K562 (cell line): ENCODE results near the gene VWF. TPM values are rescaled to one million over a fixed set of nuclear protein-coding genes. Genes with fewer than 3 reads are reported as not detected.
A peak's percentile ranks its signal among the peaks of the same experiment; 100 is the strongest.

Experiments
- ARID1B ChIP-seq: fragments of 450-650 bp; IDR thresholded peaks from 2 replicates; pipeline ENCODE4 v1.6.1; 2016; ENCODE audit warnings: antibody characterized with exemption, mild to moderate bottlenecking, inconsistent platforms
- CBFA2T2 ChIP-seq: fragments of 450-650 bp; conservative IDR thresholded peaks from 2 replicates; pipeline ENCODE4 v1.6.1; 2017; ENCODE audit warnings: mild to moderate bottlenecking
- CBFA2T3 ChIP-seq: fragments of 450-650 bp; IDR thresholded peaks from 2 replicates; pipeline ENCODE4 v1.6.1; 2017
- CC2D1A ChIP-seq: fragments of 450-650 bp; IDR thresholded peaks from 2 replicates; pipeline ENCODE4 v1.6.1; 2017; ENCODE audit warnings: mild to moderate bottlenecking
- CSDE1 ChIP-seq, 2 experiments: fragments of 450-650 bp; IDR thresholded peaks; 2 replicates each; pipeline ENCODE4 v1.6.1; 2016; ENCODE audit warnings: mild to moderate bottlenecking in 1 of 2
- HNRNPUL1 ChIP-seq: fragments of 200-400 bp; formaldehyde crosslinking; IDR thresholded peaks from 2 replicates; pipeline ENCODE4 v1.6.1; 2017; ENCODE audit warnings: low read length
- LEF1 ChIP-seq: fragments of 450-650 bp; IDR thresholded peaks from 2 replicates; pipeline ENCODE4 v1.6.1; 2016; ENCODE audit warnings: mild to moderate bottlenecking
- MITF ChIP-seq: IDR thresholded peaks from 2 replicates; pipeline ENCODE4 v1.6.1; 2014; ENCODE audit warnings: antibody characterized with exemption
- NFIC ChIP-seq: fragments of 450-650 bp; IDR thresholded peaks from 2 replicates; pipeline ENCODE4 v1.6.1; 2017; ENCODE audit warnings: mild to moderate bottlenecking, inconsistent platforms
- PCBP1 ChIP-seq: fragments of 200-400 bp; formaldehyde crosslinking; IDR thresholded peaks from 2 replicates; pipeline ENCODE4 v1.6.1; 2018; ENCODE audit warnings: mild to moderate bottlenecking, low read depth, low read length; ENCODE audit not compliant: poor library complexity, severe bottlenecking
- POLR2G ChIP-seq: fragments of 200-400 bp; formaldehyde crosslinking; IDR thresholded peaks from 2 replicates; pipeline ENCODE4 v1.6.1; 2017; ENCODE audit warnings: low read depth, mild to moderate bottlenecking, antibody characterized with exemption, low read length, moderate library complexity
- SMC3 ChIP-seq: conservative IDR thresholded peaks from 2 replicates; pipeline ENCODE4 v1.6.1; 2011; ENCODE audit warnings: low read depth, low read length, improper control_type of control experiment; ENCODE audit not compliant: insufficient read depth
- STAT5A ChIP-seq: IDR thresholded peaks from 2 replicates; pipeline ENCODE4 v1.6.1; 2012; ENCODE audit warnings: low read length, inconsistent platforms, borderline replicate concordance
- TFAP4 ChIP-seq: sonication (generic); formaldehyde crosslinking; IDR thresholded peaks from 2 replicates; pipeline ENCODE4 v1.8.0; 2022; ENCODE audit warnings: missing genetic modification reagents, mild to moderate bottlenecking, moderate library complexity, borderline replicate concordance
- ZNF263 ChIP-seq: sonication (generic); formaldehyde crosslinking; IDR thresholded peaks from 2 replicates; pipeline ENCODE4 v1.8.0; 2022; ENCODE audit warnings: mild to moderate bottlenecking, missing genetic modification reagents, borderline replicate concordance
- polyA plus RNA-seq, 8 experiments: library from polyadenylated mRNA; depleted of rRNA in 4 of 8; stranded (reverse) in 5 of 8; unstranded in 3 of 8; fragments of >200 nt; fragmentation: Nextera tagmentation in 2 of 8; fragmentation: Illumina TruSeq in 1 of 8; extraction: Ambion mirVana in 2 of 8; extraction: Trizol in 1 of 8; gene quantifications; 2 replicates each; pipeline versions ENCODE4 v1.2.1 to v1.2.3, GENCODE V29; 2011 to 2014; ENCODE audit warnings: inconsistent platforms in 1 of 8, missing spikeins in 1 of 8
- total RNA-seq, 7 experiments: library from RNA; depleted of rRNA in 6 of 7; stranded (reverse); fragments of >200 nt in 6 of 7; fragmentation: Illumina TruSeq in 2 of 7; extraction: Trizol in 2 of 7; gene quantifications; 2 replicates each; pipeline versions ENCODE4 v1.2.1 to v1.2.3, GENCODE V29; 2011 to 2021; ENCODE audit warnings: low replicate concordance in 1 of 7

Gene VWF
- total and polyA plus RNA-seq, 9 of the 15 experiments (the other 6 are each of a cell fraction or from before 2014, with no cell fraction given): 0.53 TPM; not detected in 8

GRCh38 chr12:6171409-6172015 is 47.0 kb upstream of the VWF start (continued):
- TF ChIP-seq PCBP1: no peak
- TF ChIP-seq CSDE1 (IDR thresholded peaks at IDR 0.05): no peak
- no peak for TF ChIP-seq HNRNPUL1
- no peak for TF ChIP-seq SMC3
- TF ChIP-seq STAT5A: no peak
- no peak for TF ChIP-seq POLR2G
- peak; percentile 55 for TF ChIP-seq CBFA2T3
- TF ChIP-seq CBFA2T2: peak; percentile 14; the same call in 1 of the 2 replicates
- no peak for TF ChIP-seq CC2D1A
- TF ChIP-seq TFAP4: peak; percentile 39; the same call in 1 of the 2 replicates
- TF ChIP-seq NFIC: peak; percentile 54
- peak; percentile 87; the same call in 1 of the 2 replicates for TF ChIP-seq ZNF263 (CRISPR knock-in tag)
- TF ChIP-seq MITF: no peak
- TF ChIP-seq ARID1B: peak; percentile 35; the same call in 1 of the 2 replicates
- TF ChIP-seq LEF1: no peak
